Suprapubic skin (tissue), 4 donors: ENCODE results near the gene NR3C2. TPM values are rescaled to one million over a fixed set of nuclear protein-coding genes. Genes with fewer than 3 reads are reported as not detected.

Experiments used
- DNase-seq, 2 donors: peaks; one replicate each; pipeline ENCODE4 v3.0.0-alpha.2; 2019; ENCODE audit warnings: low spot score in 2 of 2
- H3K27ac ChIP-seq: fragments of 200-600 bp; sonication (generic); one replicate; pipeline ENCODE4 v1.5.1; 2019
- H3K27me3 ChIP-seq: fragments of 200-600 bp; sonication (generic); one replicate; pipeline ENCODE4 v1.5.1; 2019
- H3K36me3 ChIP-seq: fragments of 200-600 bp; sonication (generic); one replicate; pipeline ENCODE4 v1.5.1; 2019
- H3K4me1 ChIP-seq: fragments of 200-600 bp; sonication (generic); one replicate; pipeline ENCODE4 v1.5.1; 2019
- H3K4me3 ChIP-seq: fragments of 200-600 bp; sonication (generic); one replicate; pipeline ENCODE4 v1.5.1; 2019; ENCODE audit warnings: mild to moderate bottlenecking
- H3K9me3 ChIP-seq: fragments of 200-600 bp; sonication (generic); one replicate; pipeline ENCODE4 v1.5.1; 2019
- CTCF ChIP-seq, 2 donors: fragments of 200-600 bp in 1 of 2; fragments of 450-650 bp in 1 of 2; sonication (generic) in 1 of 2; IDR thresholded peaks; one replicate each; pipeline ENCODE4 v1.5.1; 2016 to 2019; ENCODE audit warnings: antibody characterized with exemption in 2 of 2, mild to moderate bottlenecking in 1 of 2, moderate library complexity in 1 of 2
- EP300 ChIP-seq: sonication (generic); formaldehyde crosslinking; IDR thresholded peaks from one replicate; pipeline ENCODE4 v1.6.1; 2017; ENCODE audit warnings: antibody characterized with exemption
- POLR2A ChIP-seq, 2 donors: fragments of 450-650 bp; IDR thresholded peaks; one replicate each; pipeline ENCODE4 v1.6.1; 2017; ENCODE audit warnings: antibody characterized with exemption in 2 of 2, mild to moderate bottlenecking in 2 of 2, moderate library complexity in 2 of 2
- POLR2AphosphoS5 ChIP-seq, 3 donors: sonication (generic); formaldehyde crosslinking; IDR thresholded peaks; one replicate each; pipeline ENCODE4 v1.6.1; 2017; ENCODE audit warnings: antibody characterized with exemption in 3 of 3
- WGBS: methylation state at CpG from one replicate; pipeline ENCODE4 v1.1.5; 2018; 5-methylcytosine and 5-hydroxymethylcytosine counted together
- total RNA-seq, 4 donors: library from RNA; depleted of rRNA; stranded (reverse); fragments of >200 nt; gene quantifications; one replicate each; pipeline ENCODE4 v1.1.0, GENCODE V29; 2016

The NR3C2 gene
- total RNA-seq, 4 donors from 2014 or later: 7.3 to 12.1 (median 11.0) TPM

- H3K27me3 ChIP-seq: no peaks in the 10 kb centered on the region
- TF ChIP-seq CTCF (IDR thresholded peaks at IDR 0.05) (no peak), POLR2A (IDR thresholded peaks at IDR 0.05) (no peak), POLR2AphosphoS5 (IDR thresholded peaks at IDR 0.05) (no peak), EP300 (no peak)
- no peak for DNase-seq
- no peak overlapping the region for H3K27ac ChIP-seq
- no peaks in the 10 kb centered on the region for H3K36me3 ChIP-seq
- H3K4me1 ChIP-seq: peaks cover under 1% of the 10 kb centered on the region
- WGBS: 97% methylated on average over 4 of the region's 4 CpGs
- H3K4me3 ChIP-seq: no peak overlapping the region
- no peaks in the 10 kb centered on the region for H3K9me3 ChIP-seq
Observed at GRCh38 chr4:148335133-148335532, 107.1 kb downstream of the NR3C2 start.

GRCh38 chr4:148333265-148333664 is 108.9 kb downstream of the NR3C2 start:
- 79% methylated on average over 1 of the region's 1 CpG for WGBS
- Histone ChIP-seq H3K4me3 (no peak overlapping the region), H3K27ac (no peak overlapping the region), H3K27me3 (no peaks in the 10 kb centered on the region), H3K36me3 (no peaks in the 10 kb centered on the region), H3K9me3 (no peaks in the 10 kb centered on the region), H3K4me1 (peaks cover 2% of the 10 kb centered on the region)
- DNase-seq: no peak
- TF ChIP-seq EP300 (no peak), POLR2AphosphoS5 (IDR thresholded peaks at IDR 0.05) (no peak), CTCF (IDR thresholded peaks at IDR 0.05) (no peak), POLR2A (IDR thresholded peaks at IDR 0.05) (no peak)

- H3K4me3 ChIP-seq: no peak overlapping the region
- DNase-seq: no peak
- H3K36me3 ChIP-seq: no peaks in the 10 kb centered on the region
- 86% methylated on average over 2 of the region's 2 CpGs for WGBS
- TF ChIP-seq POLR2AphosphoS5 (IDR thresholded peaks at IDR 0.05): no peak
- TF ChIP-seq EP300: no peak
- TF ChIP-seq CTCF (IDR thresholded peaks at IDR 0.05): no peak
- no peak for TF ChIP-seq POLR2A (IDR thresholded peaks at IDR 0.05)
- peaks cover 2% of the 10 kb centered on the region for H3K4me1 ChIP-seq
- no peak overlapping the region for H3K27ac ChIP-seq
- no peaks in the 10 kb centered on the region for H3K27me3 ChIP-seq
- no peaks in the 10 kb centered on the region for H3K9me3 ChIP-seq
Observed at GRCh38 chr4:148332486-148332885, 109.7 kb downstream of the NR3C2 start.

- H3K9me3 ChIP-seq: no peaks in the 10 kb centered on the region
- no peak overlapping the region for H3K4me3 ChIP-seq
- DNase-seq: no peak
- H3K27ac ChIP-seq: no peak overlapping the region
- WGBS: 90% methylated on average over 3 of the region's 3 CpGs
- no peaks in the 10 kb centered on the region for H3K36me3 ChIP-seq
- H3K4me1 ChIP-seq: peaks cover 2% of the 10 kb centered on the region
- no peaks in the 10 kb centered on the region for H3K27me3 ChIP-seq
- TF ChIP-seq CTCF (IDR thresholded peaks at IDR 0.05) (no peak), EP300 (no peak), POLR2A (IDR thresholded peaks at IDR 0.05) (no peak), POLR2AphosphoS5 (IDR thresholded peaks at IDR 0.05) (no peak)
Observed at GRCh38 chr4:148330724-148331123, 111.5 kb downstream of the NR3C2 start.

- Histone ChIP-seq H3K36me3 (no peaks in the 10 kb centered on the region), H3K4me3 (no peak overlapping the region), H3K27ac (no peak overlapping the region), H3K9me3 (no peaks in the 10 kb centered on the region), H3K27me3 (no peaks in the 10 kb centered on the region), H3K4me1 (peaks cover 2% of the 10 kb centered on the region)
- 78% methylated on average over 5 of the region's 5 CpGs for WGBS
- TF ChIP-seq POLR2A (IDR thresholded peaks at IDR 0.05): no peak
- no peak for TF ChIP-seq EP300
- no peak for TF ChIP-seq CTCF (IDR thresholded peaks at IDR 0.05)
- no peak for TF ChIP-seq POLR2AphosphoS5 (IDR thresholded peaks at IDR 0.05)
- no peak for DNase-seq
Observed at GRCh38 chr4:148330161-148330560, 112.1 kb downstream of the NR3C2 start.
